ENCODE measurements around the gene INHBC.
"Not testable (repeated sequence)": the region's sequence is repeated elsewhere in the genome, so short reads cannot be mapped to it uniquely, and the experiment has no call there.

Gene INHBC

GRCh38 chr12:57441846-57442427, 7.4 kb downstream of the INHBC start:
- H3K4me1 Mint-ChIP-seq, result no peaks in the 10 kb centered on the region
- H3K27ac Mint-ChIP-seq, result no peak overlapping the region
- H3K36me3 Mint-ChIP-seq, result peaks cover 5% of the 10 kb centered on the region
- peaks cover 4% of the 10 kb centered on the region for H3K27me3 Mint-ChIP-seq
- peaks cover 5% of the 10 kb centered on the region for H3K9me3 Mint-ChIP-seq
- no peak overlapping the region for H3K4me3 Mint-ChIP-seq

GRCh38 chr12:57444337-57444736, 9.8 kb downstream of the INHBC start:
- H3K27me3 Mint-ChIP-seq, H3K4me1 Mint-ChIP-seq, H3K9me3 Mint-ChIP-seq, H3K36me3 Mint-ChIP-seq, H3K27ac Mint-ChIP-seq, H3K4me3 Mint-ChIP-seq: not testable (repeated sequence)

DNA sequence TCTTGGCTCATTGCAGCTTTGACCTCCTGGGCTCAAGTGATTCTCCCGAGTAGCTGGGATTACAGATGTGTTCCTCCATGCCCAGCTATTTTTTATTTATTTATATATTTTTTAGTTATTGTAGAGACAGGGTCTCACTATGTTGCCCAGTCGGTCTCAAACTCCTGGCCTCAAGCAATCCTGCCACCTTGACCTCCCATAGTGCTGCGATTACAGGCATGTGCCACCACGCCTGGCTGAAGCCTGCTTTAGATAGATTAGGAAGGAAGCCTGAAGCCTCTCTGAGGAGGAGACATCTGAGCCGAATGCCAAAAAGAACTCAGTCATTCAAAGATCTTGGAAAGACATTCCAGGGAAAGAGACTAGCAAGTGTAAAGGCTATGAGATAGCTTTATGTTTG, 10.2 kb downstream of the INHBC start:
- H3K36me3 Mint-ChIP-seq, result peaks cover 5% of the 10 kb centered on the region
- peaks cover 4% of the 10 kb centered on the region for H3K27me3 Mint-ChIP-seq
- H3K4me1 Mint-ChIP-seq, result no peaks in the 10 kb centered on the region
- H3K4me3 Mint-ChIP-seq, result no peak overlapping the region
- H3K9me3 Mint-ChIP-seq, result peaks cover 5% of the 10 kb centered on the region
- no peak overlapping the region for H3K27ac Mint-ChIP-seq

GRCh38 chr12:57446292-57446960, 11.8 kb downstream of the INHBC start:
- H3K9me3 Mint-ChIP-seq, result peaks cover 5% of the 10 kb centered on the region
- H3K27ac Mint-ChIP-seq, result no peak overlapping the region
- H3K27me3 Mint-ChIP-seq, result no peaks in the 10 kb centered on the region
- no peak overlapping the region for H3K4me3 Mint-ChIP-seq
- H3K4me1 Mint-ChIP-seq, result no peaks in the 10 kb centered on the region
- H3K36me3 Mint-ChIP-seq, result peaks cover 5% of the 10 kb centered on the region

DNA sequence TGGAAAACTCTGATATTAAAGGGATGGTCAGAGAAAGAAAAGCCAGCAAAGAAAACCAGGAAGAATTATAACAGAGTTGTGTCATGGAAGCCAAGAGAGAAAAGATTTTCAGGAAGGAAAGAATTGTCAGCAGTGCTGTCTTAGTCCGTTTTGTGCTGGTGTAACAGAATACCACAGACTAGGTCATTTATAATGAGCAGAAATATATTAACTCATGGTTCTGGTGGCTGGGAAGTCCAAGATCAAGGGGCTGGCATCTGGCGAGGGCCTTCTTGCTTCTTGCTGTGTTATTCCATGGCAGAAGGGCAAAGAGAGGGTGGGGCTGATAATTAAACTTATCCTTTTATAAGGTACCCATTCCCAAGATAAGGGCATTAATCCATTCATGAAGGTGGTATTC, 14.1 kb downstream of the INHBC start:
- H3K36me3 Mint-ChIP-seq, result no peaks in the 10 kb centered on the region
- H3K27me3 Mint-ChIP-seq, result no peaks in the 10 kb centered on the region
- H3K4me3 Mint-ChIP-seq, result no peak overlapping the region
- H3K9me3 Mint-ChIP-seq, result no peaks in the 10 kb centered on the region
- no peaks in the 10 kb centered on the region for H3K4me1 Mint-ChIP-seq
- H3K27ac Mint-ChIP-seq, result no peak overlapping the region

- Mint-ChIP-seq H3K9me3 (no peaks in the 10 kb centered on the region), H3K36me3 (no peaks in the 10 kb centered on the region), H3K4me1 (no peaks in the 10 kb centered on the region), H3K27ac (no peak overlapping the region), H3K4me3 (no peak overlapping the region), H3K27me3 (no peaks in the 10 kb centered on the region)
These were observed 14.8 kb downstream of the INHBC start for GRCh38 chr12:57449375-57449774.

- no peaks in the 10 kb centered on the region for H3K9me3 Mint-ChIP-seq
- H3K27me3 Mint-ChIP-seq, result no peaks in the 10 kb centered on the region
- no peaks in the 10 kb centered on the region for H3K4me1 Mint-ChIP-seq
- H3K4me3 Mint-ChIP-seq, result no peak overlapping the region
- no peaks in the 10 kb centered on the region for H3K36me3 Mint-ChIP-seq
- no peak overlapping the region for H3K27ac Mint-ChIP-seq
These were observed 15.5 kb downstream of the INHBC start for GRCh38 chr12:57450057-57450456.

DNA sequence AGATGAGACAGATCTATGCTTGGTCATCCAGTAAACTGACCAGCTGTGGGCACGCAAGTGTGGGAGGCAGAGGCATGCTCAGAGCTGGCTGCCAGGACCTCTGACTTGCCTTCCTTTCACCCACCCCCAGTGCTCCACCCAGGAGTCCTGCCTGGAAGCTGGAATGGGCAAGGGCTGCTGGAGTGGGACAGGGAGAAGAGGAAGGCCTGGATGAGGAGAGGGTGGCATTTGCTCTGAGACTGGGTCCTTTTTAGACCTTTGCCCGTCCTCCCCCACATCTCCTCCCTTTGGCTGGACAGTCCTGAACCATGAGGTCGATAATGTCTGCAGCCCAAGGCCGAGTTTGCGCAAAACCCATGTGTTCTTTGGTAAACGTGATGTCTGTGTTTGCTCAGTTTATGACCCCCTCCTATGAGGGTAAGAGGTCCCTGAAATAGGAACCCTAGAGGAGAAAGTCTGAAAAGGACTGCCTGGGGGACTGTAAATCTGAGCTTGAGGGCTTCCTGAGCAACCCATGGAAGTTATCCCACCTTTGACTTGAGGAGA, 16.7 kb downstream of the INHBC start:
- Mint-ChIP-seq H3K4me1 (peaks cover 8% of the 10 kb centered on the region), H3K9me3 (no peaks in the 10 kb centered on the region), H3K27me3 (no peaks in the 10 kb centered on the region), H3K4me3 (no peak overlapping the region), H3K27ac (no peak overlapping the region), H3K36me3 (no peaks in the 10 kb centered on the region)

- no peaks in the 10 kb centered on the region for H3K27me3 Mint-ChIP-seq
- H3K27ac Mint-ChIP-seq, result no peak overlapping the region
- no peaks in the 10 kb centered on the region for H3K9me3 Mint-ChIP-seq
- no peak overlapping the region for H3K4me3 Mint-ChIP-seq
- H3K36me3 Mint-ChIP-seq, result no peaks in the 10 kb centered on the region
- H3K4me1 Mint-ChIP-seq, result peaks cover 9% of the 10 kb centered on the region
These were observed 17.8 kb downstream of the INHBC start for GRCh38 chr12:57452181-57452936.

GRCh38 chr12:57452937-57453509, 18.4 kb downstream of the INHBC start:
- Mint-ChIP-seq H3K9me3 (no peaks in the 10 kb centered on the region), H3K36me3 (no peaks in the 10 kb centered on the region), H3K4me1 (peaks cover 9% of the 10 kb centered on the region), H3K4me3 (no peak overlapping the region), H3K27me3 (no peaks in the 10 kb centered on the region), H3K27ac (no peak overlapping the region)

DNA sequence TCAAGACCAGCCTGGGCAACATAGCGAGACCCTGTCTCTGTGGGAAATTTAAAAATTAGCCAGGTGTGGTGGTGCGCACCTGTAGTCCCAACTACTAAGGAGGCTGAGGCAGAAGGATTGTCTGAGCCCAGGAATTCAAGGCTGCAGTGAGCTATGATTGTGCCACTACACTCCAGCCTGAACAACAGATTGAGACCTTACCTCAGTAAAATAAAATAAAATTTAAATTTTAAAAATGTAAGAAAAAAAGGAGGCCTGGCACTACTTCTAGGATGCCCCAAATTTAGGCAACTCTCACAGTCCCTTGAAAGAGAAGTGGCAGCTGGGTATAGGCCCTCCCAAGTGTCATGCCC, 19.6 kb downstream of the INHBC start:
- Mint-ChIP-seq H3K27ac (no peak overlapping the region), H3K4me1 (peaks cover 15% of the 10 kb centered on the region), H3K27me3 (no peaks in the 10 kb centered on the region), H3K4me3 (no peak overlapping the region), H3K9me3 (no peaks in the 10 kb centered on the region), H3K36me3 (no peaks in the 10 kb centered on the region)

- Mint-ChIP-seq H3K27me3 (no peaks in the 10 kb centered on the region), H3K4me1 (peaks cover 21% of the 10 kb centered on the region), H3K9me3 (no peaks in the 10 kb centered on the region), H3K36me3 (no peaks in the 10 kb centered on the region), H3K4me3 (peak within 1 kb of the TSS; percentile 51), H3K27ac (peak within 1 kb of the TSS; percentile 35)
These were observed 20.2 kb downstream of the INHBC start, which contains the start of gene INHBE for GRCh38 chr12:57454566-57455373. TSS of gene INHBE (plus strand) at chr12:57455307. CDS start at chr12:57455537, 230 bp downstream.

DNA sequence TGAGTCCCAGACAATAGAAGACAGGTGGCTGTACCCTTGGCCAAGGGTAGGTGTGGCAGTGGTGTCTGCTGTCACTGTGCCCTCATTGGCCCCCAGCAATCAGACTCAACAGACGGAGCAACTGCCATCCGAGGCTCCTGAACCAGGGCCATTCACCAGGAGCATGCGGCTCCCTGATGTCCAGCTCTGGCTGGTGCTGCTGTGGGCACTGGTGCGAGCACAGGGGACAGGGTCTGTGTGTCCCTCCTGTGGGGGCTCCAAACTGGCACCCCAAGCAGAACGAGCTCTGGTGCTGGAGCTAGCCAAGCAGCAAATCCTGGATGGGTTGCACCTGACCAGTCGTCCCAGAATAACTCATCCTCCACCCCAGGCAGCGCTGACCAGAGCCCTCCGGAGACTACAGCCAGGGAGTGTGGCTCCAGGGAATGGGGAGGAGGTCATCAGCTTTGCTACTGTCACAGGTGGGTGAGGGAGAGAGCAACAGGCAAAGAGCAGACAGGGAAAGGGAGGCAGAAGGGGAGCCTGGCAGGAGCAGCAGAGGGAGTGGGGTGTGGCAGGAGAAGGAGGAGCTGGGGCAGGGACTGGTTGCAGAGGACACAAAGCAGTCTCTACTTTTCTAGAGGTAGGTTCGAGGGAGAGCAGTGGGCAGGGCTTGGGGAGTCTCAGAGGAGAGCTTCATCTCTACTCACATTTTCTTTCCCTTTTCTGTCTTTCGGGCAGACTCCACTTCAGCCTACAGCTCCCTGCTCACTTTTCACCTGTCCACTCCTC, 21.0 kb downstream of the INHBC start:
- Mint-ChIP-seq H3K36me3 (no peaks in the 10 kb centered on the region), H3K9me3 (no peaks in the 10 kb centered on the region), H3K27ac (peak overlapping the region; percentile 35), H3K4me3 (peak overlapping the region; percentile 51), H3K27me3 (peaks cover 2% of the 10 kb centered on the region), H3K4me1 (peaks cover 26% of the 10 kb centered on the region)

- Mint-ChIP-seq H3K9me3 (no peaks in the 10 kb centered on the region), H3K27ac (peak overlapping the region; percentile 35), H3K4me1 (peaks cover 31% of the 10 kb centered on the region), H3K36me3 (no peaks in the 10 kb centered on the region), H3K27me3 (peaks cover 2% of the 10 kb centered on the region), H3K4me3 (peak overlapping the region; percentile 51)
These were observed 21.6 kb downstream of the INHBC start for GRCh38 chr12:57456145-57456700.
